Muscle of arm (tissue), 14 donors: ENCODE results near the gene SAMD11. TPM values are rescaled to one million over a fixed set of nuclear protein-coding genes. Genes with fewer than 3 reads are reported as not detected.
A peak's percentile ranks its signal among the peaks of the same experiment; 100 is the strongest.
"Not testable (repeated sequence)": the region's sequence is repeated elsewhere in the genome, so short reads cannot be mapped to it uniquely, and the experiment has no call there.

Experiments
- DNase-seq: peaks from one replicate; pipeline ENCODE4 v3.0.0-alpha.2; 2013
- long read RNA-seq, 11 donors: transcript quantifications; one replicate each; lab custom pipeline, GENCODE V29; 2026
- polyA plus RNA-seq, 12 donors: library from polyadenylated mRNA; unstranded; fragments of 120-200 nt; gene quantifications; one replicate each; pipeline ENCODE4 v1.2.1, GENCODE V29; 2013; ENCODE audit not compliant: insufficient read length in 12 of 12

The SAMD11 gene
- polyA plus RNA-seq, result 10 to 100 TPM in 1 of 12 donors, 1 to 10 TPM in 10, not detected in 1; 2.1 to 23.0 (median 4.0) TPM
- long read RNA-seq, donor 1, partial matches to known transcripts, result 81 of 81 reads
- long read RNA-seq, donor 1, other reads (novel, unspliced or antisense), result 0 of 81 reads
- long read RNA-seq, donor 2, partial matches to known transcripts, result 0 of 2 reads
- long read RNA-seq, donor 2, other reads (novel, unspliced or antisense), result 0 of 2 reads
- long read RNA-seq, donor 3, partial matches to known transcripts, result 0 of 1 reads
- long read RNA-seq, donor 3, other reads (novel, unspliced or antisense), result 0 of 1 reads
- long read RNA-seq, donor 4, result 0 reads
- long read RNA-seq, donor 5, partial matches to known transcripts, result 6 of 7 reads
- long read RNA-seq, donor 5, other reads (novel, unspliced or antisense), result 0 of 7 reads
- long read RNA-seq, donor 6, partial matches to known transcripts, result 0 of 1 reads
- long read RNA-seq, donor 6, other reads (novel, unspliced or antisense), result 0 of 1 reads
- long read RNA-seq, donor 7, partial matches to known transcripts, result 0 of 1 reads
- long read RNA-seq, donor 7, other reads (novel, unspliced or antisense), result 0 of 1 reads
- long read RNA-seq, donor 8, result 0 reads
- long read RNA-seq, donor 9, partial matches to known transcripts, result 0 of 1 reads
- long read RNA-seq, donor 9, other reads (novel, unspliced or antisense), result 0 of 1 reads
- long read RNA-seq, donor 10, result 0 reads
- long read RNA-seq, donor 11, partial matches to known transcripts, result 26 of 26 reads
- long read RNA-seq, donor 11, other reads (novel, unspliced or antisense), result 0 of 26 reads

GRCh38 chr1:923131-923990 is at the start of gene SAMD11:
Gene SAMD11, plus strand, starts transcription at chr1:923923. Its CDS starts 509 bp downstream, at chr1:924432.
- peak; percentile 72 for DNase-seq

- not testable (repeated sequence) for DNase-seq
Observed at GRCh38 chr1:876428-877208, 47.1 kb upstream of the SAMD11 start.

- DNase-seq, result not testable (repeated sequence)
Observed at GRCh38 chr1:877209-877986, 46.3 kb upstream of the SAMD11 start.

GRCh38 chr1:880511-880910 is 43.2 kb upstream of the SAMD11 start:
- DNase-seq, result not testable (repeated sequence)

- not testable (repeated sequence) for DNase-seq
Observed at GRCh38 chr1:880915-881314, 42.8 kb upstream of the SAMD11 start.

GRCh38 chr1:886311-886710 is 37.4 kb upstream of the SAMD11 start:
- no peak for DNase-seq

GRCh38 chr1:886760-887159 is 37.0 kb upstream of the SAMD11 start:
- DNase-seq, result no peak

- no peak for DNase-seq
Observed at GRCh38 chr1:888297-888696, 35.4 kb upstream of the SAMD11 start.

- DNase-seq, result not testable (repeated sequence)
Observed at GRCh38 chr1:889774-890173, 33.9 kb upstream of the SAMD11 start.

GRCh38 chr1:890234-890633 is 33.5 kb upstream of the SAMD11 start:
- not testable (repeated sequence) for DNase-seq

- DNase-seq, result no peak
Observed at GRCh38 chr1:890661-891060, 33.1 kb upstream of the SAMD11 start.

GRCh38 chr1:897226-897625 is 26.5 kb upstream of the SAMD11 start:
- no peak for DNase-seq

- not testable (repeated sequence) for DNase-seq
Observed at GRCh38 chr1:897951-898350, 25.8 kb upstream of the SAMD11 start.

- DNase-seq, result no peak
Observed at GRCh38 chr1:899636-900317, 23.9 kb upstream of the SAMD11 start.

- no peak for DNase-seq
Observed at GRCh38 chr1:901108-901859, 22.4 kb upstream of the SAMD11 start.

GRCh38 chr1:902802-903201 is 20.9 kb upstream of the SAMD11 start:
- DNase-seq, result no peak

- DNase-seq, result no peak
Observed at GRCh38 chr1:903305-903704, 20.4 kb upstream of the SAMD11 start.

- no peak for DNase-seq
Observed at GRCh38 chr1:903721-904271, 19.9 kb upstream of the SAMD11 start.
